H1 (cell line): ENCODE results near the gene RHEB. TPM values are rescaled to one million over a fixed set of nuclear protein-coding genes. Genes with fewer than 3 reads are reported as not detected.

Source experiments
- CTCF ChIA-PET: fragments of 300-600 bp; sonication (Branson Sonifier 250); formaldehyde crosslinking; loops from one replicate; lab custom pipeline; 2021; ENCODE audit not compliant: partially characterized antibody; lab: Charles Lee
- POLR2A ChIA-PET: fragments of 300-600 bp; sonication (Branson Sonifier 250); formaldehyde crosslinking; loops from one replicate; lab custom pipeline; 2021; ENCODE audit warnings: inconsistent platforms; ENCODE audit not compliant: partially characterized antibody; lab: Charles Lee
- DNase-seq, 2 experiments: peaks; one replicate each; pipeline versions ENCODE4 v3.0.0 to v3.0.0-alpha.2; 2010 to 2022; ENCODE audit warnings: low spot score in 2 of 2, low read depth in 1 of 2, mixed read lengths in 1 of 2
- FAIRE-seq: peaks from 2 replicates; lab custom pipeline; 2011; peaks lifted over from hg19 to GRCh38; lab: Jason Lieb, UNC
- H2AFZ ChIP-seq: 2 replicates; pipeline ENCODE4 v1.8.1; 2012; ENCODE audit warnings: low read length, inconsistent platforms
- H2AK5ac ChIP-seq: 2 replicates; pipeline ENCODE4 v1.6.1; 2013; ENCODE audit warnings: low read depth, low read length
- H2BK120ac ChIP-seq: replicated peaks from 2 replicates; pipeline ENCODE3; 2013; ENCODE audit warnings: low read depth, low read length, inconsistent platforms
- H2BK12ac ChIP-seq: 2 replicates; pipeline ENCODE4 v1.6.1; 2013; ENCODE audit warnings: low read depth, low read length
- H2BK15ac ChIP-seq: 2 replicates; pipeline ENCODE4 v1.6.1; 2013; ENCODE audit warnings: low read length
- H2BK20ac ChIP-seq: 2 replicates; pipeline ENCODE4 v1.6.1; 2013; ENCODE audit warnings: low read length
- H2BK5ac ChIP-seq: 2 replicates; pipeline ENCODE4 v1.6.1; 2013; ENCODE audit warnings: low read depth, low read length
- H3K14ac ChIP-seq: 2 replicates; pipeline ENCODE4 v1.6.1; 2013; ENCODE audit warnings: inconsistent platforms; ENCODE audit not compliant: insufficient read length
- H3K18ac ChIP-seq: 2 replicates; pipeline ENCODE4 v1.6.1; 2013; ENCODE audit warnings: low read length; ENCODE audit errors: extremely low read depth
- H3K23ac ChIP-seq: 2 replicates; pipeline ENCODE4 v1.6.1; 2013; ENCODE audit warnings: inconsistent platforms; ENCODE audit not compliant: insufficient read length
- H3K23me2 ChIP-seq: 2 replicates; pipeline ENCODE4 v1.6.1; 2013; ENCODE audit warnings: low read depth, low read length
- H3K27ac ChIP-seq: 2 replicates; pipeline ENCODE4 v1.6.1; 2011; ENCODE audit warnings: low read depth, low read length, inconsistent platforms
- H3K27me3 ChIP-seq, 4 experiments: replicated peaks in 1 of 4; 1 replicate in 1 of 4; 2 replicates in 3 of 4; pipeline versions ENCODE4 v1.6.1 to v1.8.1; 2011 to 2013; ENCODE audit warnings: low read length in 3 of 4, mild to moderate bottlenecking in 3 of 4, inconsistent platforms in 2 of 4, mixed read lengths in 2 of 4, moderate library complexity in 1 of 4; ENCODE audit not compliant: control insufficient read depth in 3 of 4, insufficient read depth in 3 of 4; ENCODE audit errors: extremely low read depth in 1 of 4
- H3K36me3 ChIP-seq, 4 experiments: 2 replicates each; pipeline versions ENCODE4 v1.6.1 to v1.8.1; 2011 to 2013; ENCODE audit warnings: mild to moderate bottlenecking in 4 of 4, low read length in 3 of 4, moderate library complexity in 2 of 4, control low read depth in 1 of 4, inconsistent platforms in 1 of 4; ENCODE audit not compliant: insufficient read depth in 4 of 4, control insufficient read depth in 2 of 4
- H3K4ac ChIP-seq: replicated peaks from 2 replicates; pipeline ENCODE3; 2013; ENCODE audit warnings: low read length, low read depth, mixed read lengths, inconsistent platforms; ENCODE audit not compliant: insufficient read length
- H3K4me1 ChIP-seq, 4 experiments: replicated peaks in 1 of 4; 1 replicate in 1 of 4; 2 replicates in 3 of 4; pipeline versions ENCODE4 v1.6.1 to v1.8.1; 2011 to 2013; ENCODE audit warnings: low read length in 3 of 4, inconsistent platforms in 2 of 4, mixed read lengths in 1 of 4; ENCODE audit not compliant: insufficient read depth in 4 of 4, control insufficient read depth in 3 of 4
- H3K4me2 ChIP-seq, 2 experiments: 2 replicates each; pipeline versions ENCODE4 v1.6.1 to v1.8.1; 2011 to 2013; ENCODE audit warnings: low read depth in 2 of 2, low read length in 2 of 2, control low read depth in 1 of 2, inconsistent platforms in 1 of 2, mild to moderate bottlenecking in 1 of 2; ENCODE audit not compliant: insufficient read depth in 1 of 2
- H3K4me3 ChIP-seq, 4 experiments: fragments of 200-600, 300-600 bp in 1 of 4; sonication (generic), shearing (Covaris generic), sonication (Bioruptor Twin) in 1 of 4; 2 replicates each; pipeline versions ENCODE4 v1.5.1 to v1.8.1; 2011 to 2016; ENCODE audit warnings: low read length in 4 of 4, low read depth in 3 of 4, control low read depth in 2 of 4, inconsistent platforms in 2 of 4, mild to moderate bottlenecking in 2 of 4, mixed read lengths in 1 of 4, moderate library complexity in 1 of 4; ENCODE audit not compliant: insufficient read depth in 2 of 4; ENCODE audit errors: extremely low read depth in 1 of 4
- H3K56ac ChIP-seq: replicated peaks from 2 replicates; pipeline ENCODE3; 2013; ENCODE audit warnings: low read depth, mild to moderate bottlenecking, mixed read lengths, low read length, inconsistent platforms; ENCODE audit not compliant: insufficient read length
- H3K79me1 ChIP-seq: 2 replicates; pipeline ENCODE4 v1.6.1; 2013; ENCODE audit warnings: low read depth, low read length, control low read depth
- H3K79me2 ChIP-seq, 2 experiments: 2 replicates each; pipeline versions ENCODE4 v1.6.1 to v1.8.1; 2012 to 2013; ENCODE audit warnings: low read length in 2 of 2, mild to moderate bottlenecking in 2 of 2, inconsistent platforms in 1 of 2; ENCODE audit not compliant: insufficient read depth in 2 of 2, control insufficient read depth in 1 of 2
- H3K9ac ChIP-seq, 4 experiments: replicated peaks in 1 of 4; 1 replicate in 1 of 4; 2 replicates in 3 of 4; pipeline versions ENCODE4 v1.6.1 to v1.8.1; 2011 to 2013; ENCODE audit warnings: low read depth in 3 of 4, low read length in 3 of 4, control low read depth in 2 of 4, mild to moderate bottlenecking in 2 of 4, moderate library complexity in 2 of 4, inconsistent platforms in 1 of 4; ENCODE audit errors: extremely low read depth in 1 of 4
- H3K9me3 ChIP-seq, 2 experiments: 2 replicates each; pipeline versions ENCODE4 v1.6.1 to v1.8.1; 2012 to 2013; ENCODE audit warnings: mild to moderate bottlenecking in 2 of 2, moderate library complexity in 2 of 2, control low read depth in 1 of 2, inconsistent platforms in 1 of 2, low read depth in 1 of 2, low read length in 1 of 2, mixed read lengths in 1 of 2; ENCODE audit not compliant: insufficient read depth in 2 of 2
- H4K20me1 ChIP-seq, 2 experiments: replicated peaks in 1 of 2; 2 replicates each; pipeline versions ENCODE3 to v1.8.1; 2011 to 2013; ENCODE audit warnings: inconsistent platforms in 2 of 2, low read length in 2 of 2, mild to moderate bottlenecking in 1 of 2; ENCODE audit not compliant: insufficient read depth in 2 of 2, control insufficient read depth in 1 of 2
- H4K5ac ChIP-seq: 2 replicates; pipeline ENCODE4 v1.6.1; 2013; ENCODE audit warnings: low read length, low read depth, mixed read lengths, inconsistent platforms; ENCODE audit not compliant: insufficient read length
- H4K8ac ChIP-seq: 2 replicates; pipeline ENCODE4 v1.8.0; 2013; ENCODE audit warnings: mild to moderate bottlenecking, moderate library complexity, low read length, inconsistent platforms; ENCODE audit not compliant: insufficient read depth; ENCODE audit errors: extremely low read depth
- H4K91ac ChIP-seq: replicated peaks from 2 replicates; pipeline ENCODE3; 2013; ENCODE audit warnings: low read length, mixed read lengths, inconsistent platforms; ENCODE audit not compliant: insufficient read length
- JUN ChIP-seq: IDR thresholded peaks from 2 replicates; pipeline ENCODE4 v1.6.1; 2011; ENCODE audit warnings: low read depth, mild to moderate bottlenecking, improper control_type of control experiment, low read length
- RAD21 ChIP-seq, 2 experiments: IDR thresholded peaks in 1 of 2; conservative IDR thresholded peaks in 1 of 2; 2 replicates each; pipeline ENCODE4 v1.6.1; 2011; ENCODE audit warnings: low read depth in 2 of 2, low read length in 2 of 2, improper control_type of control experiment in 1 of 2, inconsistent platforms in 1 of 2, mild to moderate bottlenecking in 1 of 2, moderate library complexity in 1 of 2
- WGBS, 2 experiments: shearing (Covaris generic) in 1 of 2; methylation state at CpG; one replicate each; pipeline versions ENCODE4 v1.1.6 to v1.1.7; 2013 to 2015; ENCODE audit warnings: low lambda C conversion rate in 2 of 2, mixed read lengths in 2 of 2, inconsistent platforms in 1 of 2, low coverage in 1 of 2, missing lambda C conversion rate in 1 of 2; ENCODE audit not compliant: insufficient replicate concordance in 2 of 2, insufficient coverage in 1 of 2, insufficient read length in 1 of 2; ENCODE audit errors: extremely low coverage in 1 of 2, missing lambda C conversion rate in 1 of 2; 5-methylcytosine and 5-hydroxymethylcytosine counted together
- polyA plus RNA-seq, 7 experiments: library from polyadenylated mRNA; depleted of rRNA in 3 of 7; stranded (reverse) in 5 of 7; unstranded in 2 of 7; fragments of >200 nt in 5 of 7; fragments of 200-250 nt in 2 of 7; gene quantifications; 1 replicate in 5 of 7; 2 replicates in 1 of 7; 4 replicates in 1 of 7; pipeline versions ENCODE4 v1.2.1 to v1.2.3, GENCODE V29; 2011 to 2013; ENCODE audit warnings: missing spikeins in 2 of 7, mixed read lengths in 2 of 7
- total RNA-seq: library from RNA; stranded (reverse); fragmentation: NEBNext Ultra II Directional; extraction: Animal tissue kit (Norgen Biotek cat#: 25700); gene quantifications from 2 replicates; pipeline ENCODE4 v1.2.1, GENCODE V29; 2021

RHEB gene
- total and polyA plus RNA-seq, 2 of the 8 experiments (the other 6 are each of a cell fraction or from before 2014, with no cell fraction given) = 60.8 to 132 TPM

- no peak overlapping the region for H3K27ac ChIP-seq
- H2BK12ac ChIP-seq = no peak overlapping the region
- no peak overlapping the region for H4K91ac ChIP-seq
- no peak overlapping the region; the same call in 1 of the 2 replicates for H2AK5ac ChIP-seq
- H3K56ac ChIP-seq = no peak overlapping the region
- peak overlapping the region; percentile 22; the same call in 1 of the 2 replicates for H2BK5ac ChIP-seq
- H3K79me1 ChIP-seq = no peaks in the 10 kb centered on the region; the same call in 1 of the 2 replicates
- FAIRE-seq = no peak
- ChIA-PET POLR2A (interaction anchor here (1.1 to 1.6 kb wide), 2 partner anchors 8 to 9 kb away, joined by 3 read pairs; no protein-coding TSS in a partner anchor), CTCF (no interaction called here)
- peaks cover 8% of the 10 kb centered on the region in 2 experiments for H3K9me3 ChIP-seq
- no peak overlapping the region for H2BK20ac ChIP-seq
- peaks cover 0 to 22% of the 10 kb centered on the region in 2 experiments; a peak in 2 of 4 replicates for H3K79me2 ChIP-seq
- no peak overlapping the region for H2BK15ac ChIP-seq
- H3K23me2 ChIP-seq = no peaks in the 10 kb centered on the region; the same call in none of the 2 replicates
- DNase-seq = no peak
- H4K5ac ChIP-seq = no peak overlapping the region
- H3K27me3 ChIP-seq = no peaks in the 10 kb centered on the region
- no peak overlapping the region for H3K4me3 ChIP-seq
- no peak overlapping the region for H2AFZ ChIP-seq
- peaks cover 15 to 62% (median 40%) of the 10 kb centered on the region in 4 experiments for H3K36me3 ChIP-seq
- WGBS, 2 experiments = 95% methylated on average over 19 of the region's 19 CpGs; no CpG with 5 or more reads in 1 of the 2 experiments
- H2BK120ac ChIP-seq = no peak overlapping the region
- no peaks in the 10 kb centered on the region for H4K20me1 ChIP-seq
- H3K4ac ChIP-seq = no peak overlapping the region
- peak overlapping the region; percentile 51; the same call in 1 of the 2 replicates for H3K18ac ChIP-seq
- no peak overlapping the region for H3K14ac ChIP-seq
- H4K8ac ChIP-seq = peak overlapping the region; percentile 38; the same call in 1 of the 2 replicates
- no peak overlapping the region for H3K23ac ChIP-seq
- peaks cover 15 to 24% (median 19%) of the 10 kb centered on the region in 4 experiments for H3K4me1 ChIP-seq
- H3K4me2 ChIP-seq = no peak overlapping the region
- H3K9ac ChIP-seq = no peak overlapping the region
- no peak for TF ChIP-seq JUN
- no peak for TF ChIP-seq RAD21 (IDR thresholded peaks at IDR 0.05 in 1 of 2, conservative IDR thresholded peaks at IDR 0.05 in 1 of 2; ENCODE audit: low read depth in 2 of 2, low read length in 2 of 2)
These were observed 51.3 kb downstream of the RHEB start for GRCh38 chr7:151468217-151469018.
